Fibroblast of the aortic adventitia (primary cell): ENCODE measurements around the gene AURKAIP1. TPM values are rescaled to one million over a fixed set of nuclear protein-coding genes. Genes with fewer than 3 reads are reported as not detected.

Experiments used
- DNase-seq: peaks from one replicate; pipeline ENCODE4 v3.0.0-alpha.2; 2010; ENCODE audit warnings: low read depth
- H3K4me3 ChIP-seq: 2 replicates; pipeline ENCODE4 v1.5.1; 2011; ENCODE audit warnings: low read depth, mild to moderate bottlenecking, control low read depth, low read length, moderate library complexity
- total RNA-seq: library from RNA; depleted of rRNA; stranded (reverse); fragments of >200 nt; gene quantifications from 2 replicates; pipeline ENCODE4 v1.2.3, GENCODE V29; 2012; ENCODE audit warnings: low replicate concordance
- TF ChIP-seq, protein P1 (sequence below): IDR thresholded peaks from 2 replicates; pipeline ENCODE4 v1.5.1; 2011; ENCODE audit warnings: mild to moderate bottlenecking, low read length, control low read depth, inconsistent platforms; ENCODE audit not compliant: insufficient read depth

Gene AURKAIP1
- total RNA-seq, 1 donor: 71.1 TPM

DNA sequence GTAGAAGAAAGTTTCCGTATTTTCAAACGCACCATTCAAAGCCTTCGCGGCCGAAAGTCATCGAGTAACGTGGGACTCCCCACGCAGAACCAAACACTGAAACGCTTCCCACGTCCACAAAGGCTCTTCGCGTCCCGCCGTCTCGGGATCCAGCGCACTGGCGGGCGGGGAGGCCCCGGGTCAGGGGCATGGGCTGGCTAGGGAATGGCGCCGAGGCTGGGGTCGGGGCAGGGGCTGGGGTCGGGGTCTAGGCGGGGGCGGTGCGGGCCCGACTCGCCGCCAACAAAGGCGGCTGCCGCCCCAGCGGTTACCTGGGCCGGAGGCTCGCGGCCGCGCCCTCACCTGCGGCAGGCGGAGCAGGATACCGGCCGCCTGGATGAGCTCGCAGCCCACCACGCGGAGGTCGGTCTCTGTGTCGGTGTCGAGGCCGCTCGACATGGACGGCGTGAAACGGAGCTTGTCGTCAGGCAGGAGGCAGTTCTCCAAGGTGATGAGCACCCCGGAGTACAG lies 23.7 kb upstream of the AURKAIP1 start:
- DNase-seq: no peak
- peak overlapping the region; percentile 94 for H3K4me3 ChIP-seq
- TF ChIP-seq, protein P1, sequence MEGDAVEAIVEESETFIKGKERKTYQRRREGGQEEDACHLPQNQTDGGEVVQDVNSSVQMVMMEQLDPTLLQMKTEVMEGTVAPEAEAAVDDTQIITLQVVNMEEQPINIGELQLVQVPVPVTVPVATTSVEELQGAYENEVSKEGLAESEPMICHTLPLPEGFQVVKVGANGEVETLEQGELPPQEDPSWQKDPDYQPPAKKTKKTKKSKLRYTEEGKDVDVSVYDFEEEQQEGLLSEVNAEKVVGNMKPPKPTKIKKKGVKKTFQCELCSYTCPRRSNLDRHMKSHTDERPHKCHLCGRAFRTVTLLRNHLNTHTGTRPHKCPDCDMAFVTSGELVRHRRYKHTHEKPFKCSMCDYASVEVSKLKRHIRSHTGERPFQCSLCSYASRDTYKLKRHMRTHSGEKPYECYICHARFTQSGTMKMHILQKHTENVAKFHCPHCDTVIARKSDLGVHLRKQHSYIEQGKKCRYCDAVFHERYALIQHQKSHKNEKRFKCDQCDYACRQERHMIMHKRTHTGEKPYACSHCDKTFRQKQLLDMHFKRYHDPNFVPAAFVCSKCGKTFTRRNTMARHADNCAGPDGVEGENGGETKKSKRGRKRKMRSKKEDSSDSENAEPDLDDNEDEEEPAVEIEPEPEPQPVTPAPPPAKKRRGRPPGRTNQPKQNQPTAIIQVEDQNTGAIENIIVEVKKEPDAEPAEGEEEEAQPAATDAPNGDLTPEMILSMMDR: no peak

DNA sequence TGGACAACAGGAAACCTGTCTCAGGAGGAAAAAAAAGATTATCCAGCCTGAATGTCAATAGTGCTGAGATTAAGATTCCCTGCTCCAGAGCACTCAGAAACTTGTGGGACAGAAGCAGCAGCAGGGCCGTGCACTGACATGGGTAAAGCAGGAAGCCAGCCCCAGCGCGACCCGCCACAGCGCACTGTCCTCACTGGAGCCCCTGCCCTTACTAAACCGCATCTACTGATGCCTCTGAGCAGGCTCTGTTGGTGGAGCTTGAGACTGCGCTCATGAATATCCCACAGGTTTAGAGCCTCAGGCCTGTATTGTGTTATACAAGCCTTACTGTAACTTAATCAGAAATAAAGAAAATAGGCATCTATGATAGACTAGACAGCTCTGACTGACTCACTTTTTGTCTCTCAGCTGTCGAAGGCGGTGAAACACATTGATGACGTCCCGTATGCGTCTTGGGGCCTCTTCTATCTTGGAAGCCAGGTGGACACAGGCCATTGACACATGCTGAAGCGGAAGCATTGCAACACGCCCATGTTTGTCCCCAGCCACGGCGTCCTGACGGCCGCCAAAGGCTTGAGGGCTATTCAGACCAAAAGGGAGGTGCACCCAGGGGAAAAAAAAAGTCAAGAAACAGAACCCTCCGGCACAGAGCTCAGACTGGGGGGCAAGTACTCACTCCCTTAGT lies 23.0 kb upstream of the AURKAIP1 start:
- DNase-seq: peak; percentile 43
- TF ChIP-seq, protein P1: no peak
- H3K4me3 ChIP-seq: peak overlapping the region; percentile 94

DNA sequence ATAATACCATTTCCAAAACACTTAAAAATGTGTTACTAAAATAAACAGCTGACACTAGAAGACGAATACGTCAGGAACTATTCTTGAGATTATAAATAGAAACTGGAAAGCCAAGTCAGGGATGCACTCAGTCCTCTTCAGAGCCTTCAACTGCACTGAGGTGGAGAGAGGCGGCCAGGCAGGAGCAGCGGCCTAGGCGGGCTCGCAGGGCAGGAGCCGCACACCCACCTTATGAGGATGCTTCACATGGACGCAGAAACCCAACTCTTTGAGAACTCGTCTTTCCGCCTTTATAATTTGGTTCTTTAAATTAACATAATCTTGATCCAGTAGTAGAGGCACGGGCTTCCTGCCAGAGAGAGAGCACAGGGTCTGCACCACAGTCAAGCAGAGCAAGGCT lies 20.2 kb upstream of the AURKAIP1 start:
- no peak for DNase-seq
- TF ChIP-seq, protein P1: no peak
- no peak overlapping the region for H3K4me3 ChIP-seq

DNA sequence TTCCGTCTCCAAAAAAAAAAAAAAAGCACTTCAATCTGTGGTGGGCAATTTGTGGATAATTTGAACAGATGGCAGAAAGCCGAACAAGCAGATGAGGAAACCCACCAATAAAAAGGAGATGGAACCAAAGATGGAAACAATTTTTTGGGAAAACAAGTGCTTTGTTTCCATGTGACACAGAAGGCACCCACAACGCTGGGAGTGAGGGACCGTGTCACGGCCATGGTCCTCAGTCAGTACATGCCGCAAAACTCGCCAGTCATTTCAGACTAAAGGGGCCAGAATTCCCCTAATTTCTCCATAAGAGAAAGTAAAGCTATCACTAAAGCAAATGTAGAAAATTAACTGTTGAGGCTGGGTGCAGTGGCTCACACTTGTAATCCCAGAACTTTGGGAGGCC lies 19.1 kb upstream of the AURKAIP1 start:
- TF ChIP-seq, protein P1: no peak
- H3K4me3 ChIP-seq: no peak overlapping the region
- DNase-seq: no peak

DNA sequence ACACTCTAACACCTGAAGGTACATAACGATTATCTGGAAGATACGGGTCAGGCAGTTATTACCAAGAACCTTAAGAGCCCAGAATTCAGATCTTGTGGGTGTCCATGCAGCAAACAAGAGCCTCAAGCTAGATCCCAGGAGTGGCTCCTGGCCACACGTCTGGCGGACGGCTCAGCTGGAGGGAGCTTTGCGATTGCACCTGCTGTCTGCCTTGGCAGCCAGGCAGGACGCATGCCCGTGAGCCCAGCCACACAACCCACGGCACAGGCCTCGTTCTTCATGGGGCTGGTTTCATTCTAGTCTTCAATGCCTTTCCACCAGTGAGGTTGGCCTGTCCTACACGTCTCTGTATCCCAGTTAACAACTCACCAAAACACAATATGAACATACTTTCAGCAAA lies 18.4 kb upstream of the AURKAIP1 start:
- TF ChIP-seq, protein P1: no peak
- no peak for DNase-seq

DNA sequence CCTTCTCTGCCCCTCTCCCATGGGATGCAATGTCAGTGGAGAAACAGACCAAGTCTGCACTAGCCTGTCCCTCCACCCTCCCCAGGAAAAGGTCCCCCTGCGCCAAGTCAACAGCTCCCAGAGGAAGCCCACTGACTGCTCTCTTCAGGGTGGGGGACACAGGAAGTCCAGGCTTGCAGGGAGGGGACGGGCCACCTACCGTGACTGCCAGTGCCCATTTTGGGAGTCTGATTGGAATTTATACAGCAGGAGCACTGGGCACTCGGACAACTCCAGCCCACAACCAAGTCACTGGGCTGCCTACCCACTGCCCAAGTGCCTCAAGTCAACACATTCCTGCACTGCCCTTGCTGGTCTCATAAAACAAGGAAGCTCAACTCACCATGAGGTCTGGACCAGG lies 18.0 kb upstream of the AURKAIP1 start:
- TF ChIP-seq, protein P1: no peak
- DNase-seq: no peak

More for the DNA sequence above, 18.4 kb upstream of the AURKAIP1 start:
- H3K4me3 ChIP-seq: no peak overlapping the region

More for the DNA sequence above, 18.0 kb upstream of the AURKAIP1 start:
- no peak overlapping the region for H3K4me3 ChIP-seq
